Mesodermal cell (in vitro differentiated cells): ENCODE data around the gene TNN.
"Not testable (repeated sequence)": the region's sequence is repeated elsewhere in the genome, so short reads cannot be mapped to it uniquely, and the experiment has no call there.

ENCODE experiments used
- H3K27ac ChIP-seq: 2 replicates; pipeline ENCODE4 v1.7.0; 2013; ENCODE audit warnings: mild to moderate bottlenecking, low read depth, low read length, moderate library complexity; ENCODE audit not compliant: severe bottlenecking
- H3K36me3 ChIP-seq: 2 replicates; pipeline ENCODE4 v1.7.1; 2013; ENCODE audit warnings: mild to moderate bottlenecking, low read length, moderate library complexity; ENCODE audit not compliant: control insufficient read depth, insufficient read depth
- H3K4me1 ChIP-seq: one replicate; pipeline ENCODE4 v1.7.1; 2013; ENCODE audit warnings: mild to moderate bottlenecking, low read length; ENCODE audit not compliant: insufficient read depth, control insufficient read depth, poor library complexity, severe bottlenecking
- H3K4me3 ChIP-seq: 2 replicates; pipeline ENCODE4 v1.7.0; 2013; ENCODE audit warnings: low read length, control low read depth, mild to moderate bottlenecking; ENCODE audit not compliant: insufficient read depth, poor library complexity, severe bottlenecking; ENCODE audit errors: extremely low read depth
- H3K9me3 ChIP-seq: 2 replicates; pipeline ENCODE4 v1.7.1; 2013; ENCODE audit warnings: mild to moderate bottlenecking, low read length, moderate library complexity; ENCODE audit not compliant: control insufficient read depth
- WGBS, 2 experiments: methylation state at CpG; one replicate each; pipeline ENCODE4 v1.1.5; 2013; ENCODE audit warnings: missing lambda C conversion rate in 2 of 2; ENCODE audit not compliant: insufficient coverage in 2 of 2; 5-methylcytosine and 5-hydroxymethylcytosine counted together

Gene TNN

DNA sequence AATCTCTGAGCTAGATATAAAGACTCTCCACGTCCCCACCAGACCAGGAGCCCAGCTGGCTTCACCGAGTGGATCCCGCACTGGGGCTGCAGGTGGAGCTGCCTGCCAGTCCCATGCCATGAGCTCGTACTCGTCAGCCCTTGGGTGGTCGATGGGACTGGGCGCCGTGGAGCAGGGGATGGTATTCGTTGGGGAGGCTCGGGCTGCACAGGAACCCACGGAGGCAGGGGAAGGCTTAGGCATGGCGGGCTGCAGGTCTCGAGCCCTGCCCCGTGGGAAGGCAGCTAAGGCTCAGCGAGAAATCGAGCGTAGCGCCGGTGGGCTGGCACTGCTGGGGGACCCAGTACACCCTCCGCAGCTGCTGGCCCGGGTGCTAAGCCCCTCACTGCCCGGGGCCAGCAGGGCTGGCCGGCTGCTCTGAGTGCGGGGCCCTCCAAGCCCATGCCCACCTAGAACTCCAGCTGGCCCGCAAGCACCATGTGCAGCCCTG lies 40.7 kb downstream of the TNN start:
- not testable (repeated sequence) for H3K9me3 ChIP-seq, H3K4me3 ChIP-seq, H3K27ac ChIP-seq, H3K36me3 ChIP-seq, H3K4me1 ChIP-seq
- 92 to 94% methylated on average over 9 to 12 of the region's 25 CpGs for WGBS, 2 experiments

DNA sequence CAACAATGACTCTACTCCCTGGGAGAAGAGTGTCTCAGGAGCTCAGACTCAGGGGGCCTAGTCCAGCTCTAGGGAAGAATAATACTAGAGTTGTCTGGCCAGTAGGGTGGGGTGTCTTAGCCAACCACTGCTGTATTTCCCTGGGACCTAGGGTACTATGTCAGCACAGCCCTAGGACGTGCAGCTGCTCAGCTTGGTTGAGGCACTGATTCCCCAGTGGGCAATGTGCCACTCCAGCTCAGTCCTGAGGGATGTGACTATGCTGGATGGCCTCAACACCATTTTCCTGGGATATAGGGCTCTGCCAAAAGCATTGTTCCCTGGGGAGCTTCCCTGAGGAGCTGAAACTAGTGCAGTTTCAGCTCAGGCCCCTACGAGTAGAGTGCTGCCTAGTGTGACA lies 47.4 kb downstream of the TNN start:
- Histone ChIP-seq H3K27ac (no peak overlapping the region), H3K4me1 (no peaks in the 10 kb centered on the region), H3K9me3 (peaks cover 4% of the 10 kb centered on the region), H3K36me3 (no peaks in the 10 kb centered on the region), H3K4me3 (no peak overlapping the region)
- WGBS, 2 experiments = 71 to 90% methylated on average over 2 of the region's 2 CpGs

DNA sequence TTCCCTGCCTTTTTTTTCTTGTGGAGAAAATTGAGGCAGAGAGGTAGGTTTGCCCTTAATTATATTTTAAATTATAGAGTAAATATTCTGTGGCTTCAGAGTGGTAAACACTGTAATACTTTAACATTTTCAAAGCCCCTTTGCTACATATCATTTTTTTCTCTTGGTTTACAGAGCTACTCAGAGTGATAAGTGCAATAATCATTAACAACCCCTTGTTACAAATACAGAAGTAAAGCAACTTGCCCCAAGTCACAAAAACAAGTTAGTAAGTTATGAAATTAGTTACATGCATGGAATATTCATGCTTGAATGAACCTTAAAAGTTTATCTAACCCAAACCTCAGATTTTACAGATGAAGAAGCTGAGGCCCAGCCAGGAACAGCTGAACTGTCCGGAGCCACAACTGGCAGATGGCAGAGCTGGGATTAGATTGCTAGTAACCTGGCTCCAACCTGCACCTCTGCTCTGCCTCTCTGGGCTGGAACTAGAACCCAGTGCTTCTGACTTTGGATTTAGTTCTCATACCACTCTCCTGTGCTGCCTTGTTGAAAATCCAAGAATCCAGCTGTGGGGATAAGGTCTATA lies 48.7 kb downstream of the TNN start:
- no peaks in the 10 kb centered on the region for H3K4me1 ChIP-seq
- peaks cover 4% of the 10 kb centered on the region for H3K9me3 ChIP-seq
- no peak overlapping the region for H3K4me3 ChIP-seq
- no peak overlapping the region for H3K27ac ChIP-seq
- 100% methylated on average over 1 of the region's 1 CpG for WGBS, 2 experiments
- H3K36me3 ChIP-seq = no peaks in the 10 kb centered on the region

DNA sequence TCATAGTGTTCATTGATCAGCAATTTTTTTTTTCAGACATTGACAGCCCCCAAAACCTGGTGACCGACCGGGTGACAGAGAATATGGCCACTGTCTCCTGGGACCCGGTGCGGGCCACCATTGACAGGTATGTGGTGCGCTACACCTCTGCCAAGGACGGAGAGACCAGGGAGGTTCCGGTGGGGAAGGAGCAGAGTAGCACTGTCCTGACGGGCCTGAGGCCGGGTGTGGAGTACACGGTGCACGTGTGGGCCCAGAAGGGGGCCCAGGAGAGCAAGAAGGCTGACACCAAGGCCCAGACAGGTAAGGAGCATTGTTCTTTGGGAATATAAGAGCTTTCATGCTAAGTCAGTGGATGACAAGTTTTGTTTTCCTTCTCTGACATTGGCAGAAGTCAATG lies 49.3 kb downstream of the TNN start:
- no peak overlapping the region for H3K4me3 ChIP-seq
- WGBS, 2 experiments = 68 to 82% methylated on average over 11 of the region's 11 CpGs
- H3K27ac ChIP-seq = no peak overlapping the region
- no peaks in the 10 kb centered on the region for H3K36me3 ChIP-seq
- H3K4me1 ChIP-seq = no peaks in the 10 kb centered on the region
- peaks cover 4% of the 10 kb centered on the region for H3K9me3 ChIP-seq

DNA sequence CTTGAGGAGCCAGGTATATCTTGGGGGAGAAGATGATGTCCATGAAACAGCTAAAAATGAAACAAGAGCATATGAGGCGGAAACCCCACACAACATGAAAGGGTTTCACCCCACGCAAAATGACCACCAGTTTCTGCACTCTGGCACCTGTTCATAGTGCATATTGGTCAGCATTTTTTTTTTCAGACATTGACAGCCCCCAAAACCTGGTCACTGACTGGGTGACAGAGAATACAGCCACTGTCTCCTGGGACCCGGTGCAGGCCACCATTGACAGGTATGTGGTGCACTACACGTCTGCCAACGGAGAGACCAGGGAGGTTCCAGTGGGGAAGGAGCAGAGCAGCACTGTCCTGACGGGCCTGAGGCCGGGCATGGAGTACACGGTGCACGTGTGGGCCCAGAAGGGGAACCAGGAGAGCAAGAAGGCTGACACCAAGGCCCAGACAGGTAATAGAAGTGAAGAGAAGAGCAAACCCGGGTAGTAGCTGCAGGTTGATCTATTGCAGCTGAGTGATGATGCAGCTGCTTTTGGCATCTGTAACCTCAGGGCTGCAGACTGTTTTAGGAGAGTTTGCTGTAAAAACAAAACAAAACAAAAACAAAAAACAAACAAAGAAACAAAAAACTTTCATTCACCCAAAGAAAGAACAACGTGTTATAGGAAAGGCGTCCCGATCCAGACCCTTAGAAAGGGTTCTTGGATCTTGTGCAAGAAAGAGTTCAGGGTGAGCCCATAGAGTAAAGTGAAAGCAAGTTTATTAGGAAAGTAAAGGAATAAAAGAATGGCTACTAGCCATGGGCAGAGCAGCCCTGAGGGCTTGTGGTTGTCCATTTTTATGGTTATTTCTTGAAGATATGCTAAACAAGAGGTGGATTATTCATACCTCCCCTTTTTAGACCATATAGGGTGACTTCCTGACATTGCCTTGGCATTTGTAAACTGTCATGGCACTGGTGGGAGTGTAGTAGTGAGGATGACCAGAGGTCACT lies 51.0 kb downstream of the TNN start:
- Histone ChIP-seq H3K4me1 (no peaks in the 10 kb centered on the region), H3K9me3 (no peaks in the 10 kb centered on the region), H3K4me3 (no peak overlapping the region), H3K27ac (no peak overlapping the region), H3K36me3 (no peaks in the 10 kb centered on the region)
- WGBS, 2 experiments = 81 to 90% methylated on average over 9 to 13 of the region's 13 CpGs

DNA sequence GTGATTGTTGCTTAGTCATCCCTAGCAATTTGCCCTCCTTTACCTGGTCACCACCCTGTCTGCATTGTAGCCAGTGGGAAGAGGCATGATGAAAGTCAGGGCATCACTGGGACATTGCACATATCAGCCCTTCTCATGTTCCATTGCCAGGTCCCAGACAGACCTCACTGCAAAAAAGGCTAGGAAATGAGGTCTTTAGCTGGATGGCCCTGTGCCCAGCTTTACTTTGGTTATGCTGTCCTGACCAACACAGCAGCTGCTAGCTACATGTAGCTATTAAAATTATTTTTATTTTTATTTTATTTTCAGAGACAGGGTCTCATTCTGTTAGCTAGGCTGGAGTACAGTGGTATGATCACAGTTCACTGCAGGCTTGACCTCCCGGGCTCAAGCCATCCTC lies 52.9 kb downstream of the TNN start:
- Histone ChIP-seq H3K9me3 (no peaks in the 10 kb centered on the region), H3K4me1 (no peaks in the 10 kb centered on the region), H3K36me3 (no peaks in the 10 kb centered on the region), H3K27ac (no peak overlapping the region), H3K4me3 (no peak overlapping the region)
- WGBS, 2 experiments = no CpG with 5 or more reads among the region's 1 CpG

DNA sequence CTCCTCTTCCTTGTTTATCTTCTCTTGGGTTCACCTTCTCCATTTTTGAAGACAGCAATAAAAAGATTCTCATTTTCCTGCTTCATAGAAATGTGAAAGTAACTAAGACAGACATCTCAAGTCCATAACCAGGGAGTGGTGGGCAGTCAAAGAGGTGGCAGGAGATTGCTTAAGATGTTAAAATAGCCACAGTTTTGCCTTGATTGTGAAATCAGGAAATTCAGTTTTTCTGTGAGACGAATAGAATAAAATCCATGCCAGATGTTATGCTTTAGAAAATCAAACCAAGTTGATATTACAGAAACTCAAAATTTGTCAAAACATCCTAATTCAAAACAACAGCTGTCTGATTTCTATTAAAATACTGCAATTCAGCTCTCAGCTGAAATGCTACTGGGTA lies 57.2 kb downstream of the TNN start:
- no peaks in the 10 kb centered on the region for H3K9me3 ChIP-seq
- WGBS, 2 experiments = 67% methylated on average over 1 of the region's 1 CpG; no CpG with 5 or more reads in 1 of the 2 experiments

DNA sequence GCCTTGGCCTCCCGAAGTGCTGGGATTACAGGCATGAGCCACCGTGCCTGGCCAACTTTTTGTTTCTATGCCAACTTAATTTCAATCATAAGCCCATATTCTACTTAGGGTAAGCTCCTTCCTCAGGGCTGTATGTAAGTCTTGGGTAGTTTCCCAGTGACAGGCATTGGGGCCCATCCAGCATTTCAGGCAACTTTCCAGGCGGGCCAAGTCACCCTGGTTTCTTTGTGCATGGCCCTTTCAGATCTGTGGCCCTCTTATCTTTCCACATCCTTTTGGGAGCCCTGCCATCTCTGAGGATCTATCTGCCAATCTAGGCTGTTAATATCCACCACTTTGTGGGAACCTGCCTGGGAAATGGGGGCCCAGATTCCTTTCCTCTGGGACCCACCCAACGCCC lies 58.7 kb downstream of the TNN start:
- Histone ChIP-seq H3K27ac (no peak overlapping the region), H3K9me3 (no peaks in the 10 kb centered on the region), H3K4me3 (no peak overlapping the region), H3K4me1 (peaks cover 14% of the 10 kb centered on the region), H3K36me3 (no peaks in the 10 kb centered on the region)
- WGBS, 2 experiments = 91 to 100% methylated on average over 3 of the region's 4 CpGs

More for the DNA sequence above, 57.2 kb downstream of the TNN start:
- no peaks in the 10 kb centered on the region for H3K36me3 ChIP-seq
- H3K4me1 ChIP-seq = peaks cover 8% of the 10 kb centered on the region
- no peak overlapping the region for H3K27ac ChIP-seq
- no peak overlapping the region for H3K4me3 ChIP-seq

DNA sequence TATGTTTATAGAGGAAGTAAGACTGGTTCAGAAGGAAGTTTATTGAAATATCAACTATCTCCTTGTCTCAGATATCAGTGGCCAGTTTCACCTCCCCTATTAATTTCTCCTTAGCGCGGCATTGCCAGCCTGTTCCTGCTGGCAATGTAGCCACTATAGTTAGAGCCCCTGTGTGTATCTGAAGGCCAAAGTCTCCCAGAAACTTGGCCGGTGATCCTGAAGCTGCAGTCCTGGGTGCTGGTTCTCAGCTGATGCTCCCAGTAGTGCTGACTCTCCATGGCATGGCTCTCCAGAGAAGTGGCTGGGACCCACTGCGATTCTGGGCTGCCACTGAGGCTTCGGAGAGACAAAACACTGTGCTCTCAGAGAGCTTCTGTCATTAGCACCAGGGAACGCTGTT lies 59.9 kb downstream of the TNN start:
- Histone ChIP-seq H3K4me1 (peaks cover 22% of the 10 kb centered on the region), H3K27ac (no peak overlapping the region), H3K9me3 (no peaks in the 10 kb centered on the region), H3K4me3 (no peak overlapping the region), H3K36me3 (no peaks in the 10 kb centered on the region)
- WGBS, 2 experiments = 84 to 90% methylated on average over 6 of the region's 6 CpGs

DNA sequence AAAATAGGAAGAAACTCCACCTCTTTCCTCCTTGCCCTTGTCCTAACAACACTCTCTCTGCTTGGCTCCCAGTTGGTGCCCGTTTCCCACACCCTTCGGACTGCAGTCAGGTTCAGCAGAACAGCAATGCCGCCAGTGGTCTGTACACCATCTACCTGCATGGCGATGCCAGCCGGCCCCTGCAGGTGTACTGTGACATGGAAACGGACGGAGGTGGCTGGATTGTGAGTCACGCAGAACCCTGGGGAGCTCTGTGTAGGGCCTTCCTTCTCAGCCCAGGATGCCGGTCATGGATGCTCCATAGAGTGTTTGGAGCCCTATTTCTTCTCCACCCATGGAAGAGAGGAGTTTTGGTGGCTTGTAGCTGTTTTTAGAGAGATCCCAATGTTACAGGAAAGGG lies 60.9 kb downstream of the TNN start:
- no peak overlapping the region for H3K4me3 ChIP-seq
- no peak overlapping the region for H3K27ac ChIP-seq
- no peaks in the 10 kb centered on the region for H3K36me3 ChIP-seq
- WGBS, 2 experiments = 89 to 90% methylated on average over 7 to 8 of the region's 9 CpGs
- peaks cover 24% of the 10 kb centered on the region for H3K4me1 ChIP-seq
- H3K9me3 ChIP-seq = no peaks in the 10 kb centered on the region

DNA sequence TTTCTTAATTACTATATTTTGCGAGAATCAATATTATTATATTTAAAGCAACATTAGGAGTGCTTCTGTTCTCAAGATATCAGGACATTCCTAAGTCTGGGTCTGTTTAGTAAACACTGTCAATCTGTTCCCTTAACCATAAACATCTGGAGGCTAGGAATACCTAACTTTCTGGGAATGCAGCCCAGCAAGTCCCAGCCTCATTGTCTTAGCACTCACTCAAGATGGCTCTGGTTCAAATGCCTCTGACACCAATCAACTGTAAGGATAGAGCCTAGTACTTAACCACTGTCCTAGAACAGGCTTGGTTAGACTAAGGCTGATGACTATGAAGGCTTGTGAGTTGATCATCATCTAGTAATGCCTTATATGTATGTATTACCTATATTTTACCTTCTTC lies 61.5 kb downstream of the TNN start:
- Histone ChIP-seq H3K27ac (peak overlapping the region; percentile 57), H3K4me3 (no peak overlapping the region), H3K4me1 (peaks cover 24% of the 10 kb centered on the region), H3K36me3 (no peaks in the 10 kb centered on the region), H3K9me3 (no peaks in the 10 kb centered on the region)
- WGBS, 2 experiments = no CpG with 5 or more reads among the region's 1 CpG
